Osteocyte (in vitro differentiated cells): ENCODE results near the gene GALNT6. TPM values are rescaled to one million over a fixed set of nuclear protein-coding genes. Genes with fewer than 3 reads are reported as not detected.

Experiments
- DNase-seq: peaks from one replicate; pipeline ENCODE4 v3.0.0; 2021; ENCODE audit warnings: mixed read lengths; ENCODE audit not compliant: unreplicated experiment; ENCODE audit errors: extremely low spot score
- H3K27ac Mint-ChIP-seq: one replicate; pipeline ENCODE4 v1.8.0; 2021; ENCODE audit warnings: mild to moderate bottlenecking, mixed read lengths; ENCODE audit not compliant: unreplicated experiment
- H3K27me3 Mint-ChIP-seq: one replicate; pipeline ENCODE4 v1.8.0; 2021; ENCODE audit warnings: mixed read lengths; ENCODE audit not compliant: unreplicated experiment
- H3K36me3 Mint-ChIP-seq: one replicate; pipeline ENCODE4 v1.8.0; 2021; ENCODE audit warnings: mixed read lengths; ENCODE audit not compliant: unreplicated experiment
- H3K4me1 Mint-ChIP-seq: one replicate; pipeline ENCODE4 v1.8.0; 2021; ENCODE audit warnings: mixed read lengths; ENCODE audit not compliant: unreplicated experiment
- H3K4me3 Mint-ChIP-seq: one replicate; pipeline ENCODE4 v1.8.0; 2021; ENCODE audit warnings: mild to moderate bottlenecking, moderate library complexity, mixed read lengths; ENCODE audit not compliant: unreplicated experiment
- H3K9me3 Mint-ChIP-seq: one replicate; pipeline ENCODE4 v1.8.0; 2021; ENCODE audit warnings: mixed read lengths; ENCODE audit not compliant: unreplicated experiment
- total RNA-seq: library from RNA; stranded (reverse); gene quantifications from 2 replicates; pipeline ENCODE4 v1.2.1, GENCODE V29; 2021
- TF ChIP-seq, protein P1 (sequence below): fragments of 200-600 bp; sonication (generic); IDR thresholded peaks from 2 replicates; pipeline ENCODE4 v1.5.0; 2021; ENCODE audit warnings: antibody characterized with exemption, mild to moderate bottlenecking, moderate library complexity

Gene GALNT6
- total RNA-seq, 1 donor from 2014 or later, result 0.94 TPM

DNA sequence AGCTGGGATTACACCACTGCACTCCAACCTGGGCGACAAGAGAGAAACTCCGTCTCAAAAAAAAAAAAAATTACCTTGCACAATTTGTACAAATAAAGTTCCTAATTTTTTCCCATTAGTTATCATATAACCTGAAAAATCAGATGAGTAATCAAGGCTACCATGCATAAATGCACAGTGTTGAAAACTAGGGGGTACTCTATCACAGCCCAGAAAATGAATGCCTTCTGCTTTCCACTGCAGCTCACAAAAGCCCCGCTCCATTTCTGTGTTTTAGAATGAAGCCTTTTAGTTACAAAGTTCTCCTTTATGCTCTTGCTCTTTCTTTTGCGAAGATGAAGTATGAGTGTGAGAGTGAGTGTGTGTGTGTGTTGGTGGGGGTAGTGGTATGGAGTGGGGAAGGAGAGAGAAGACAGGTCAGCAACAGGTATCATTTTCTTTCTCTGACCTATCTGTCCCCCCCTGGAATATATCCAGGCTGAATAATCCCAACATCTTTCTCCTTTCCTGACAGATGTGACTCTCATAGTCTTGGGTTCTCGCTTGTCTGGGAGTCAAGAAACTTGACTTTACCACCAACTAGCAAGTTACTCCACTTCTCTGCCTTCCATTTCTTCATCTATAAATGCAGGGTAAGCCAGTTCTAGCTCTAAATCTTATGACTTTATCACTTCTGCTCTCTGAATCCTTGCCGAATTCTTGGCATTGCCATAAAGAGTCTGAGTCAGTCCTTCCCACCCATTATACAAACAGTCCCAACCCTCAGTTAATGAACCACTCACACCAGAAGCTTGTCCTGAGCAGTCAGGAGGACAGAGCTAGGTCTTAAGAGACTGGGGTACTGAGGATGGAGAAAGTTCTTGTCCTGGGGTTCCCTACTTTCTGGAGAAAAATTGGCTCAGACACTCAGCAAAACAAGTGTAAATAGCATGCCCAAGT lies 83.3 kb downstream of the GALNT6 start:
- Mint-ChIP-seq H3K27me3 (no peaks in the 10 kb centered on the region), H3K27ac (peak overlapping the region; percentile 52), H3K9me3 (no peaks in the 10 kb centered on the region), H3K4me1 (peaks cover 13% of the 10 kb centered on the region), H3K36me3 (no peaks in the 10 kb centered on the region), H3K4me3 (no peak overlapping the region)
- DNase-seq, result no peak
- TF ChIP-seq, protein P1, sequence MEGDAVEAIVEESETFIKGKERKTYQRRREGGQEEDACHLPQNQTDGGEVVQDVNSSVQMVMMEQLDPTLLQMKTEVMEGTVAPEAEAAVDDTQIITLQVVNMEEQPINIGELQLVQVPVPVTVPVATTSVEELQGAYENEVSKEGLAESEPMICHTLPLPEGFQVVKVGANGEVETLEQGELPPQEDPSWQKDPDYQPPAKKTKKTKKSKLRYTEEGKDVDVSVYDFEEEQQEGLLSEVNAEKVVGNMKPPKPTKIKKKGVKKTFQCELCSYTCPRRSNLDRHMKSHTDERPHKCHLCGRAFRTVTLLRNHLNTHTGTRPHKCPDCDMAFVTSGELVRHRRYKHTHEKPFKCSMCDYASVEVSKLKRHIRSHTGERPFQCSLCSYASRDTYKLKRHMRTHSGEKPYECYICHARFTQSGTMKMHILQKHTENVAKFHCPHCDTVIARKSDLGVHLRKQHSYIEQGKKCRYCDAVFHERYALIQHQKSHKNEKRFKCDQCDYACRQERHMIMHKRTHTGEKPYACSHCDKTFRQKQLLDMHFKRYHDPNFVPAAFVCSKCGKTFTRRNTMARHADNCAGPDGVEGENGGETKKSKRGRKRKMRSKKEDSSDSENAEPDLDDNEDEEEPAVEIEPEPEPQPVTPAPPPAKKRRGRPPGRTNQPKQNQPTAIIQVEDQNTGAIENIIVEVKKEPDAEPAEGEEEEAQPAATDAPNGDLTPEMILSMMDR, result no peak

DNA sequence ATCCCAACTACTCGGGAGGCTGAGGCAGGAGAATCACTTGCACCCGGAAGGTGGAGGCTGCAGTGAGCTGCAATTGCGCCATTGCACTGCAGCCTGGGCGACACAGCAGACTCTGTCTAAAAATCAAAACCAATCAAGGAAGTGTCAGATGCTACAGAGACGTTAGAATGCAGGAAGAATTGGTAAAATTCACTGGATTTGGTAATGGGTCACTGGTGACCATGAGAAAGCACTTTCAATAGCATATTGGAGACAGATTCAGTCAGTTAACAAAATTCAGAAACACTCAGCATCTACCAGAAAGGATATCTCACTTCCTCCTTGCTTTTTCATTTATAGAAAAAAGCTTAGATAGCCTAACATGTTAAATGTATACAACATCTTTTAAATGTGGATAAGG lies 84.7 kb downstream of the GALNT6 start:
- H3K27ac Mint-ChIP-seq, result no peak overlapping the region

More for the DNA sequence above, 84.7 kb downstream of the GALNT6 start:
- Mint-ChIP-seq H3K27me3 (no peaks in the 10 kb centered on the region), H3K4me1 (peaks cover 13% of the 10 kb centered on the region), H3K9me3 (no peaks in the 10 kb centered on the region), H3K36me3 (no peaks in the 10 kb centered on the region), H3K4me3 (no peak overlapping the region)
- no peak for DNase-seq
- TF ChIP-seq, protein P1, result no peak

Other genes with a start within 250 kb of the GALNT6 start
- gene TFCP2, start 218.3 kb downstream of the GALNT6 start, total RNA-seq, result 20.6 and 21.1 TPM in 2 replicates
- 19.2 and 20.6 TPM in 2 replicates for gene POU6F1, start 173.3 kb downstream of the GALNT6 start, total RNA-seq
- 120 and 130 TPM in 2 replicates for gene DAZAP2, start 152.6 kb downstream of the GALNT6 start, total RNA-seq
- 4.3 and 7.1 TPM in 2 replicates for gene SMAGP, start 121.0 kb downstream of the GALNT6 start, total RNA-seq
- gene BIN2, start 67.2 kb downstream of the GALNT6 start, total RNA-seq, result not detected in 2 replicates
- not detected in 2 replicates for gene CELA1, start 44.7 kb downstream of the GALNT6 start, total RNA-seq
- 3.6 and 4.2 TPM in 2 replicates for gene SLC4A8, start 33.4 kb upstream of the GALNT6 start, total RNA-seq
- 1.5 TPM in 2 replicates for gene SCN8A, start 199.8 kb upstream of the GALNT6 start, total RNA-seq